Measurements from ENCODE around the gene SYDE2.
A peak's percentile ranks its signal among the peaks of the same experiment; 100 is the strongest.
"Not testable (repeated sequence)": the region's sequence is repeated elsewhere in the genome, so short reads cannot be mapped to it uniquely, and the experiment has no call there.

SYDE2 gene

DNA sequence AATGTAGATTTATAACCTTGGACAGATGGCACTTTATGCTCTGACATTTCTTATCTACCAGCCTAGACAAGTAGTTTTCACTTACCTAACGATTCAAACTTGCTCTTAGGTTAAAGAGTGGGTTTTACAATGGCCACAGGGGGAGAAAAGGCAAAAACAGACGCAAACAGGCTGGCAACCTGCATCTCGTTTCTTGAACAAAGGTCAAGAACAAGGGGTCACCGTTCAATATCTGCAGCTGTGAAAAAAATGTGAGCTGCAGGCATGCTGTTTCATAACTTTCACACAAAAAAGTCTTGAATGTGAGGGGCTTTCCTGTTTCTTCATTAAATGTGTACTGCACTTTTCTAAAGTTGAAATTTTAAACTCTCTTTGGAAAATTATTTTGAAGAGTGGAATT lies 49.4 kb downstream of the SYDE2 start:
- no peak overlapping the region for H3K4me3 ChIP-seq (ENCODE audit: low read depth, low read length)
- ChIA-PET POLR2A (no interaction called here), CTCF (no interaction called here)
- DNase-seq (ENCODE audit: low read depth, low spot score), result no peak
- TF ChIP-seq, protein P1, sequence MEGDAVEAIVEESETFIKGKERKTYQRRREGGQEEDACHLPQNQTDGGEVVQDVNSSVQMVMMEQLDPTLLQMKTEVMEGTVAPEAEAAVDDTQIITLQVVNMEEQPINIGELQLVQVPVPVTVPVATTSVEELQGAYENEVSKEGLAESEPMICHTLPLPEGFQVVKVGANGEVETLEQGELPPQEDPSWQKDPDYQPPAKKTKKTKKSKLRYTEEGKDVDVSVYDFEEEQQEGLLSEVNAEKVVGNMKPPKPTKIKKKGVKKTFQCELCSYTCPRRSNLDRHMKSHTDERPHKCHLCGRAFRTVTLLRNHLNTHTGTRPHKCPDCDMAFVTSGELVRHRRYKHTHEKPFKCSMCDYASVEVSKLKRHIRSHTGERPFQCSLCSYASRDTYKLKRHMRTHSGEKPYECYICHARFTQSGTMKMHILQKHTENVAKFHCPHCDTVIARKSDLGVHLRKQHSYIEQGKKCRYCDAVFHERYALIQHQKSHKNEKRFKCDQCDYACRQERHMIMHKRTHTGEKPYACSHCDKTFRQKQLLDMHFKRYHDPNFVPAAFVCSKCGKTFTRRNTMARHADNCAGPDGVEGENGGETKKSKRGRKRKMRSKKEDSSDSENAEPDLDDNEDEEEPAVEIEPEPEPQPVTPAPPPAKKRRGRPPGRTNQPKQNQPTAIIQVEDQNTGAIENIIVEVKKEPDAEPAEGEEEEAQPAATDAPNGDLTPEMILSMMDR (IDR thresholded peaks at IDR 0.05; ENCODE audit: insufficient read depth, low read length, missing control alignments), result no peak

DNA sequence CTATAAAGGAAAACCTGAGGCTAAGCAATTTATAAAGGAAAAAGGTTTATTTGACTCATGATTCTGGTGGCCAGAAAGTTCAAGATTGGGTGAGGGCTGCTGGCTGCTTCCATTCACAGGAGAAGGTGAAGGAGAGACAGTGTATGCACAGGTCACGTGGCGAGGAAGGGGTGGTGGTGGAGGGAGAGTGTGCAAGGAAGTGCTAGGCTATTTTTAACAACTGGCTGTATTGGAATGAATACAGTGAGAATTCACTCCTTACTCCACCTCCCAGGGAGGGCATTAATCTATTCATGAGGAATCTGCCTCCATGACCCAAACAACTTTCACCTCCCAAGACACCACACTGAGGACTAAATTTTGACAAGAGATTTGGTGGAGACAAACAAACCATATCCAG lies 51.0 kb downstream of the SYDE2 start:
- POLR2A ChIA-PET, result no interaction called here
- TF ChIP-seq, protein P1 (IDR thresholded peaks at IDR 0.05; ENCODE audit: insufficient read depth, low read length, missing control alignments), result no peak
- no peak overlapping the region for H3K4me3 ChIP-seq (ENCODE audit: low read depth, low read length)
- CTCF ChIA-PET, result interaction anchor here (0.6 to 1.3 kb wide), 2 partner anchors 9 to 354 kb away, joined by 3 to 5 read pairs; no protein-coding TSS in a partner anchor
- DNase-seq (ENCODE audit: low read depth, low spot score), result no peak

DNA sequence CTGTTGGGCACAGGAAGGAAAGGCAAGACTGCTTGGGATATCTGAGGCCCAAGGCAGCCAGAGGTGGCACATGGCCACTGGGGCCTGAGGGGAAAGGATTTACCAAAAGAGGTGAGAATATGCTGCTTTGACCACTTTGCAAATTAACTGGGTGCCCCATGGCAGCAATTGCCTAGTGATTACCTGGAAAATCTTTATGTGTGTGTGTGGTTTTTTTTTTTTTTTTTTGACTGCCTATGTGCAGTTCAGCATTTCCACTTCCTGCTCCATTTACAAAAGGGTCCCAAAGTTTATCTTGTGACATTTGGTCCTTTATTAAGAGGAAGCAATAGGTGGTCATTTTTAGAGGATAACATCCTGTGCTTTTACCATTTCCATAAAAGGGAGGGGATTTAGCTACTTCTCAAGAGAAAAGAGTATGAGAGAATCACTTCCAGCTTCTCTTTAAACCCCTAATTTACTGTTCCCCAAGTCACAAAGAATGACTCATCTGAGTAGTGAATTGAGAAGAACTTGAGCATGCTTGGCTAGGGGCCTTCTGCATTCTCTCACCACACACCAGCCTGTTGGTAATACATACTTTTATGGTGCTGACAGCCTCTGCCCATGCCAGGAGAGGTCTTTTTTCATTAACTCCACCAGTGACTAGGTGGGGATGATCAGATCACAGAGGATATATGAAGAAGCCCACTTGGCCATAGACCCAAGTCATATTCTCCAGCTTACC lies 52.1 kb downstream of the SYDE2 start:
- CTCF ChIA-PET, result interaction anchor here (0.8 to 2.0 kb wide), 4 partner anchors 9 to 33 kb away, joined by 3 to 5 read pairs (median 3); no protein-coding TSS in a partner anchor
- TF ChIP-seq, protein P1 (IDR thresholded peaks at IDR 0.05; ENCODE audit: insufficient read depth, low read length, missing control alignments), result no peak
- H3K4me3 ChIP-seq (ENCODE audit: low read depth, low read length), result no peak overlapping the region
- POLR2A ChIA-PET, result interaction anchor here (0.7 kb wide), 2 partner anchors 95 to 291 kb away, joined by 3 read pairs; no protein-coding TSS in a partner anchor
- DNase-seq (ENCODE audit: low read depth, low spot score), result peak; percentile 64

DNA sequence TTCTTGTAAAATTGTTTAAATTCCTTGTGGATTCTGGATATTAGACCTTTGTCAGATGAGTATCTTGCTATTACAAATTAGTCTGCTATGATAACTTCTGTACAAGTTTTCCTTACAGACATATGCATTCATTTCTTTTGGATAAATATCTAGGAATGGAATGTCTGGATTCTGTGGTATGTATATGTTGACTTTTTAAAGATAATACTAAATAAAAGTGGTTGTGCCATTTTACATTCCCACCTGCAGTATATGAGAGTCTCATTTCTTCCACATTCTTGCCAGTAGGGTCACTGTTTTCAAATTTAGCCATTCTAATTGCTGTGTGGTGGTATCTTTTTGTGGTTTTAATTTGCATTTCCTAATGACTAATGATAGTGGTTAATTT lies 53.9 kb downstream of the SYDE2 start:
- CTCF ChIA-PET, result interaction anchor here (1.0 kb wide), 1 partner anchor 11 kb away, joined by 3 read pairs; no protein-coding TSS in a partner anchor
- no peak overlapping the region for H3K4me3 ChIP-seq (ENCODE audit: low read depth, low read length)
- peak; percentile 74 for DNase-seq (ENCODE audit: low read depth, low spot score)

DNA sequence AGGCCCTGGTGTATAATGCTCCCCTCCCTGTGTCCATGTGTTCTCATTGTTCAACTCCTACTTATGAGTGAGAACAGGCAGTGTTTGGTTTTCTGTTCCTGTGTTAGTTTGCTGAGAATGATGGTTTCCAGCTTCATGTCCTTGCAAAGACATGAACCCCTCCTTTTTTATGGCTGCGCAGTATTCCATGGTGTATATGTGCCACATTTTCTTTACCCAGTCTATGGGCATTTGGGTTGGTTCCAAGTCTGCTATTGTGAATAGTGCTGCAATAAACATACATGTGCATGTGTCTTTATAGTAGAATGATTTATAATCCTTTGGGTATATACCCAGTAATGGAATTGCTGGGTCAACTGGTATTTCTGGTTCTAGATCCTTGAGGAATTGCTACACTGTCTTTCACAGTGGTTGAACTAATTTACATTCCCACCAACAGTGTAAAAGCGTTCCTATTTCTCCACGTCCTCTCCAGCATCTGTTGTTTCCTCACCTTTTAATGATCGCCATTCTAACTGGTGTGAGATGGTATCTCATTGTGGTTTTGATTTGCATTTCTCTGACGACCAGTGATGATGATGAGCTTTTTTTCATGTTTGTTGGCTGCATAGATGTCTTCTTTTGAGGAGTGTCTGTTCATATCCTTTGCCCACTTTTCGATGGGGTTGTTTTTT lies 54.4 kb downstream of the SYDE2 start:
- DNase-seq (ENCODE audit: low read depth, low spot score); H3K4me3 ChIP-seq (ENCODE audit: low read depth, low read length); POLR2A ChIA-PET: not testable (repeated sequence)
- CTCF ChIA-PET, result interaction anchor here (1.0 kb wide), 1 partner anchor 11 kb away, joined by 3 read pairs; no protein-coding TSS in a partner anchor

More for the DNA sequence above, 53.9 kb downstream of the SYDE2 start:
- TF ChIP-seq, protein P1 (IDR thresholded peaks at IDR 0.05; ENCODE audit: insufficient read depth, low read length, missing control alignments), result peak; percentile 42
- POLR2A ChIA-PET, result no interaction called here

DNA sequence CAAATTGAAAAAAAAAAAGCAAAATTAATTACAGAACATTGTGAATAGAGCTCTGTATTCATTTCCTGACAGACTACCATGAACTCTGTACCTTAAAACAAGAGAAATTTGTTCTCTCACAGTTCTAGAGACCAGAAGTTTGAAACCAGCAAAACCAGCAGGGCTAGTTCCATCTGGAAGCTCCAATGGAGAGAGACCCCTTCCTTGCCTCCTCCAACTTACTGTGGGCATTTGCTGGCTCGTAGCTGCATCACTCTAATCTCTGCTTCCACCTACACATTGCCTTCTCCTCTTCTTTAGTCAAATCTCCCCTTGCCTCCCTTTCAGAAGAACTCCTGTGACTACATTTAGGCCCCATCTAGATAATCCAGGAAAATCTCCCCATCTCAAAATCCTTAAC lies 56.5 kb downstream of the SYDE2 start:
- H3K4me3 ChIP-seq (ENCODE audit: low read depth, low read length), result no peak overlapping the region
- ChIA-PET CTCF (interaction anchor here (1.5 kb wide), 1 partner anchor 110 kb away, joined by 6 read pairs; no protein-coding TSS in a partner anchor), POLR2A (no interaction called here)
- no peak for DNase-seq (ENCODE audit: low read depth, low spot score)
- TF ChIP-seq, protein P1 (IDR thresholded peaks at IDR 0.05; ENCODE audit: insufficient read depth, low read length, missing control alignments), result no peak
